MM.1S (cell line): ENCODE measurements around the gene GBGT1.

Experiments used
- DNase-seq: peaks from one replicate; pipeline ENCODE4 v3.0.0-alpha.2; 2015
- H2AFZ ChIP-seq: fragments of 300-600 bp; sonication (generic); 2 replicates; pipeline ENCODE4 v1.6.0; 2016; ENCODE audit warnings: antibody characterized with exemption, low read length
- H3F3A ChIP-seq: fragments of 300-600 bp; sonication (generic); 2 replicates; pipeline ENCODE4 v1.6.1; 2016; ENCODE audit warnings: mild to moderate bottlenecking, antibody characterized with exemption, low read length, moderate library complexity, mixed read lengths; ENCODE audit not compliant: insufficient read depth
- H3K27ac ChIP-seq: fragments of 300-600 bp; sonication (generic); 2 replicates; pipeline ENCODE4 v1.5.1; 2016; ENCODE audit warnings: mild to moderate bottlenecking, low read length
- H3K27me3 ChIP-seq: fragments of 300-600 bp; sonication (generic); replicated peaks from 2 replicates; pipeline ENCODE4 v1.6.0; 2016; ENCODE audit warnings: low read length; ENCODE audit not compliant: insufficient read depth
- H3K36me3 ChIP-seq: fragments of 300-600 bp; sonication (generic); replicated peaks from 2 replicates; pipeline ENCODE4 v1.6.1; 2016; ENCODE audit warnings: mild to moderate bottlenecking, low read length, mixed read lengths; ENCODE audit not compliant: insufficient read depth
- H3K4me1 ChIP-seq: fragments of 300-600 bp; sonication (generic); 2 replicates; pipeline ENCODE4 v1.6.1; 2016; ENCODE audit warnings: low read length, mixed read lengths
- H3K4me2 ChIP-seq: fragments of 300-600 bp; sonication (generic); 2 replicates; pipeline ENCODE4 v1.6.0; 2016; ENCODE audit warnings: low read depth, low read length
- H3K4me3 ChIP-seq: fragments of 300-600 bp; sonication (generic); 2 replicates; pipeline ENCODE4 v1.5.1; 2016; ENCODE audit warnings: low read length, mixed read lengths
- H3K79me2 ChIP-seq: fragments of 300-600 bp; sonication (generic); 2 replicates; pipeline ENCODE4 v1.6.1; 2016; ENCODE audit warnings: mixed run types, low read length, mixed read lengths
- H3K9ac ChIP-seq: fragments of 300-600 bp; sonication (generic); 2 replicates; pipeline ENCODE4 v1.6.1; 2016; ENCODE audit warnings: low read length, mixed read lengths
- H3K9me2 ChIP-seq: fragments of 300-600 bp; sonication (generic); replicated peaks from 2 replicates; pipeline ENCODE4 v1.6.1; 2016; ENCODE audit warnings: mild to moderate bottlenecking, low read length, mixed read lengths; ENCODE audit not compliant: insufficient read depth
- H3K9me3 ChIP-seq: fragments of 300-600 bp; sonication (generic); replicated peaks from 2 replicates; pipeline ENCODE4 v1.6.1; 2016; ENCODE audit warnings: mild to moderate bottlenecking, low read length, mixed read lengths; ENCODE audit not compliant: insufficient read depth
- H4K20me1 ChIP-seq: fragments of 300-600 bp; sonication (generic); 2 replicates; pipeline ENCODE4 v1.6.1; 2016; ENCODE audit warnings: mild to moderate bottlenecking, low read length, moderate library complexity, mixed read lengths; ENCODE audit not compliant: insufficient read depth
- EZH2 ChIP-seq: fragments of 300-600 bp; sonication (generic); optimal IDR thresholded peaks from 2 replicates; pipeline ENCODE3; 2017; ENCODE audit warnings: low read depth, mild to moderate bottlenecking, antibody characterized with exemption, low read length, mixed read lengths
- EZH2phosphoT487 ChIP-seq: fragments of 300-600 bp; sonication (generic); IDR thresholded peaks from 2 replicates; pipeline ENCODE4 v1.6.1; 2018; ENCODE audit warnings: antibody characterized with exemption, low read length
- TF ChIP-seq, protein P1 (sequence below): fragments of 300-600 bp; sonication (generic); IDR thresholded peaks from 2 replicates; pipeline ENCODE4 v1.5.1; 2016; ENCODE audit warnings: antibody characterized with exemption, low read length, mixed read lengths

The GBGT1 gene

DNA sequence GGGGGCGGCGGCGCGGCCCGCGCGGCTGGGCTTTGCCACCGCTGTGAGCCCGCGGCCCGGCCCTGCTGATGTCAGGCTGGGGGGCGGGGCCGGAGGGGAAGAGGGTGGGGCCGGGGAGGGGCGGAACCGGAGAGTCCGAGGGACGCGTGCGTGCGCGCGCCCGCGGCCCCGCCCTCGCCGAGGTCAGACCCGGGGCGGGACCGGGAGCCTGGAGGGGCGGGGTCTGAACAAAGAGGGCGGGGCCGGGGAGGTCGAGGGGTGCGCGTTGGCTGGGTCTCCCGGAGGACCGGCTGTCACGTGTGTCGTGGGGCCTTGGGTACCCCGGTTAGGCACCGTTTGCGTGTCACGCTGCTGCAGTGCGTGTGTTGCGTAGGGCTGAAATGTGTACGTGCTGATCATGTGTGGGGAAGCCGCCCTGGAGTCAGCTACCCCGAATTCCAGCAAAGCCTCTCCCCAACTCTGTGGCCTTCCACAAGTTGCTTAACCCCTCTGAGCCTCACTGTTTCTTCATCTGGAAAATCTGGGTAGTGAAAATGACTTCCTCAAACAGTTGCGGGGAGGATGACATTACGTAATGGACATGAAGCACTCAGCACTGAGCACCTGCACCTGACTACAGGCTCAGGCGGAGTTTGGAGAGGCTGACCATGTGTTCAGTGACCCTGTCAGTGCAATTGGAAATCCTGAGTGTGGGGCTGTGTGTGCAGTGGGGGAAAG lies 42.4 kb downstream of the GBGT1 start, which contains the start of gene RALGDS:
Gene RALGDS (minus strand): TSS at position 43 of the 717 bp plus-strand sequence. CDS start 86 bp downstream, outside the sequence.
- Histone ChIP-seq H3F3A (peaks cover 6% of the 10 kb centered on the region; the same call in 1 of the 2 replicates), H4K20me1 (no peaks in the 10 kb centered on the region), H3K4me3 (peak within 1 kb of the TSS; percentile 65), H3K79me2 (peaks cover 17% of the 10 kb centered on the region; the same call in 1 of the 2 replicates), H3K9me2 (no peaks in the 10 kb centered on the region), H3K9me3 (no peaks in the 10 kb centered on the region), H3K9ac (peak within 1 kb of the TSS; percentile 83), H3K4me2 (peak within 1 kb of the TSS; percentile 98), H2AFZ (0 out of 2 replicates have a peak within 1 kb of the TSS, but pooled peaks have one; percentile 35), H3K4me1 (0 out of 2 replicates have a peak, but pooled peaks cover 3% of the 10 kb centered on the region), H3K27me3 (no peaks in the 10 kb centered on the region), H3K36me3 (no peaks in the 10 kb centered on the region), H3K27ac (no peak within 1 kb of the TSS)
- no peak for TF ChIP-seq EZH2
- no peak for TF ChIP-seq EZH2phosphoT487
- TF ChIP-seq, protein P1, sequence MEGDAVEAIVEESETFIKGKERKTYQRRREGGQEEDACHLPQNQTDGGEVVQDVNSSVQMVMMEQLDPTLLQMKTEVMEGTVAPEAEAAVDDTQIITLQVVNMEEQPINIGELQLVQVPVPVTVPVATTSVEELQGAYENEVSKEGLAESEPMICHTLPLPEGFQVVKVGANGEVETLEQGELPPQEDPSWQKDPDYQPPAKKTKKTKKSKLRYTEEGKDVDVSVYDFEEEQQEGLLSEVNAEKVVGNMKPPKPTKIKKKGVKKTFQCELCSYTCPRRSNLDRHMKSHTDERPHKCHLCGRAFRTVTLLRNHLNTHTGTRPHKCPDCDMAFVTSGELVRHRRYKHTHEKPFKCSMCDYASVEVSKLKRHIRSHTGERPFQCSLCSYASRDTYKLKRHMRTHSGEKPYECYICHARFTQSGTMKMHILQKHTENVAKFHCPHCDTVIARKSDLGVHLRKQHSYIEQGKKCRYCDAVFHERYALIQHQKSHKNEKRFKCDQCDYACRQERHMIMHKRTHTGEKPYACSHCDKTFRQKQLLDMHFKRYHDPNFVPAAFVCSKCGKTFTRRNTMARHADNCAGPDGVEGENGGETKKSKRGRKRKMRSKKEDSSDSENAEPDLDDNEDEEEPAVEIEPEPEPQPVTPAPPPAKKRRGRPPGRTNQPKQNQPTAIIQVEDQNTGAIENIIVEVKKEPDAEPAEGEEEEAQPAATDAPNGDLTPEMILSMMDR: no peak
- peak; percentile 86 for DNase-seq

GRCh38 chr9:133120501-133121197 lies 43.1 kb downstream of the GBGT1 start:
- H3K27ac ChIP-seq: no peak overlapping the region
- peaks cover 17% of the 10 kb centered on the region; the same call in 1 of the 2 replicates for H3K79me2 ChIP-seq
- H2AFZ ChIP-seq: 0 out of 2 replicates have a peak overlapping the region, but pooled peaks have one; percentile 35
- no peaks in the 10 kb centered on the region for H3K9me2 ChIP-seq
- H3K4me2 ChIP-seq: peak overlapping the region; percentile 98
- no peak for DNase-seq
- H3K4me3 ChIP-seq: peak overlapping the region; percentile 65
- H3K9me3 ChIP-seq: no peaks in the 10 kb centered on the region
- H3F3A ChIP-seq: peaks cover 6% of the 10 kb centered on the region; the same call in 1 of the 2 replicates
- H3K27me3 ChIP-seq: no peaks in the 10 kb centered on the region
- H3K36me3 ChIP-seq: no peaks in the 10 kb centered on the region
- peak overlapping the region; percentile 83 for H3K9ac ChIP-seq
- 0 out of 2 replicates have a peak, but pooled peaks cover 3% of the 10 kb centered on the region for H3K4me1 ChIP-seq
- H4K20me1 ChIP-seq: no peaks in the 10 kb centered on the region
- no peak for TF ChIP-seq EZH2phosphoT487
- TF ChIP-seq, protein P1: no peak
- TF ChIP-seq EZH2: no peak

GRCh38 chr9:133119846-133120500 lies 43.7 kb downstream of the GBGT1 start:
- Histone ChIP-seq H3K36me3 (no peaks in the 10 kb centered on the region), H2AFZ (no peak overlapping the region), H4K20me1 (no peaks in the 10 kb centered on the region), H3K4me1 (0 out of 2 replicates have a peak, but pooled peaks cover 3% of the 10 kb centered on the region), H3F3A (peaks cover 6% of the 10 kb centered on the region; the same call in 1 of the 2 replicates), H3K79me2 (peaks cover 17% of the 10 kb centered on the region), H3K4me3 (peak overlapping the region; percentile 65; the same call in 1 of the 2 replicates), H3K9ac (peak overlapping the region; percentile 83; the same call in 1 of the 2 replicates), H3K9me2 (no peaks in the 10 kb centered on the region), H3K27me3 (no peaks in the 10 kb centered on the region), H3K4me2 (peak overlapping the region; percentile 98), H3K9me3 (no peaks in the 10 kb centered on the region), H3K27ac (no peak overlapping the region)
- no peak for DNase-seq
- TF ChIP-seq, protein P1: no peak
- TF ChIP-seq EZH2phosphoT487 (no peak), EZH2 (no peak)
